Panc1 (cell line): ENCODE results near the gene SLC66A1. TPM values are rescaled to one million over a fixed set of nuclear protein-coding genes. Genes with fewer than 3 reads are reported as not detected.
A peak's percentile ranks its signal among the peaks of the same experiment; 100 is the strongest.

Experiments
- ATAC-seq: fragments of 200-7000 bp; cut with Tn5 transposase; 2 replicates; pipeline ENCODE4 v1.9.1; 2020; ENCODE audit warnings: mild to moderate bottlenecking, moderate library complexity
- BruUV-seq: library from RNA; stranded (reverse); fragments of 400-500 nt; replicated peaks from 2 replicates; lab custom pipeline; 2021; lab: Mats Ljungman, UMichigan
- CTCF ChIA-PET: fragments of 300-600 bp; sonication (Branson Sonifier 250); formaldehyde crosslinking; loops from one replicate; lab custom pipeline; 2022; ENCODE audit warnings: antibody characterized with exemption; lab: Charles Lee
- POLR2A ChIA-PET: fragments of 300-600 bp; sonication (Branson Sonifier 250); formaldehyde crosslinking; loops from one replicate; lab custom pipeline; 2022; ENCODE audit warnings: antibody characterized with exemption; lab: Charles Lee
- DNase-seq: peaks from one replicate; pipeline ENCODE4 v3.0.0-alpha.2; 2010; ENCODE audit warnings: low read depth, low spot score
- H3K27ac ChIP-seq: 2 replicates; pipeline ENCODE4 v1.5.1; 2011; ENCODE audit warnings: mild to moderate bottlenecking, low read length, inconsistent platforms
- H3K27me3 ChIP-seq: fragments of 200-500 bp; sonication (Bioruptor generic); 2 replicates; pipeline ENCODE4 v1.6.0; 2014; ENCODE audit warnings: low read length, inconsistent platforms; ENCODE audit not compliant: control insufficient read depth, insufficient read depth
- H3K36me3 ChIP-seq: fragments of 200-500 bp; sonication (Bioruptor generic); 2 replicates; pipeline ENCODE4 v1.5.1; 2014; ENCODE audit warnings: inconsistent platforms, mild to moderate bottlenecking, low read length, moderate library complexity; ENCODE audit not compliant: control insufficient read depth, insufficient read depth
- H3K4me1 ChIP-seq: 2 replicates; pipeline ENCODE4 v1.5.1; 2011; ENCODE audit warnings: inconsistent platforms, mild to moderate bottlenecking, low read length, moderate library complexity; ENCODE audit not compliant: control insufficient read depth, insufficient read depth
- H3K4me3 ChIP-seq, 2 experiments: 2 replicates each; pipeline ENCODE4 v1.5.1; 2011 to 2012; ENCODE audit warnings: low read depth in 2 of 2, low read length in 2 of 2, mild to moderate bottlenecking in 2 of 2, inconsistent platforms in 1 of 2, moderate library complexity in 1 of 2
- H3K9me3 ChIP-seq: fragments of 200-500 bp; sonication (Bioruptor generic); 2 replicates; pipeline ENCODE4 v1.5.1; 2014; ENCODE audit warnings: low read depth, mild to moderate bottlenecking, inconsistent platforms, low read length, moderate library complexity; ENCODE audit not compliant: control insufficient read depth, insufficient read depth
- CTCF ChIP-seq: fragments of 450-650 bp; IDR thresholded peaks from 2 replicates; pipeline ENCODE4 v1.5.1; 2017; ENCODE audit warnings: mild to moderate bottlenecking
- POLR2AphosphoS5 ChIP-seq: IDR thresholded peaks from 2 replicates; pipeline ENCODE4 v1.6.1; 2012; ENCODE audit warnings: mild to moderate bottlenecking, low read depth, low read length, moderate library complexity
- REST ChIP-seq, 2 experiments: IDR thresholded peaks; 2 replicates each; pipeline ENCODE4 v1.6.1; 2011 to 2012; ENCODE audit warnings: low read depth in 2 of 2, control low read depth in 1 of 2, low read length in 1 of 2, mild to moderate bottlenecking in 1 of 2, moderate library complexity in 1 of 2; ENCODE audit not compliant: insufficient read depth in 1 of 2
- SIN3A ChIP-seq: IDR thresholded peaks from 2 replicates; pipeline ENCODE4 v1.6.1; 2012; ENCODE audit warnings: low read depth, mild to moderate bottlenecking, low read length, moderate library complexity, borderline replicate concordance; ENCODE audit not compliant: insufficient read depth
- TCF7L2 ChIP-seq: IDR thresholded peaks from 2 replicates; pipeline ENCODE4 v1.6.1; 2011; ENCODE audit warnings: mild to moderate bottlenecking, low read depth, low read length, inconsistent platforms
- in situ Hi-C: cut with HindIII; loops from 2 replicates; pipeline ENCODE4 v1.10.0; 2016; ENCODE audit warnings: low sequenced_read_pairs, low pct_unique_long_range_greater_than_20kb
- intact Hi-C: fragments of 100-400 bp; cut with micrococcal nuclease; formaldehyde crosslinking; loops from one replicate; pipeline ENCODE4 v1.10.0; 2022; ENCODE audit not compliant: unreplicated experiment
- total RNA-seq: library from RNA; stranded (reverse); gene quantifications from one replicate; pipeline ENCODE4 v1.2.1, GENCODE V29; 2021; ENCODE audit not compliant: unreplicated experiment

The SLC66A1 gene
- total RNA-seq, 1 experiment from 2014 or later, result 42.0 TPM

GRCh38 chr1:19361611-19362147, 49.6 kb downstream of the SLC66A1 start:
- ChIA-PET CTCF (no interaction called here), POLR2A (no interaction called here)
- in situ Hi-C loops, result no loop called here
- Histone ChIP-seq H3K36me3 (no peaks in the 10 kb centered on the region), H3K27ac (peak overlapping the region; percentile 20; the same call in 1 of the 2 replicates), H3K9me3 (no peaks in the 10 kb centered on the region), H3K4me3 (no peak overlapping the region), H3K27me3 (no peaks in the 10 kb centered on the region), H3K4me1 (peaks cover 3% of the 10 kb centered on the region; the same call in 1 of the 2 replicates)
- ATAC-seq (no peak), DNase-seq (no peak)
- TSS peak; percentile 4 for BruUV-seq
- intact Hi-C loops, result no loop called here
- TF ChIP-seq SIN3A, result no peak
- TF ChIP-seq REST (IDR thresholded peaks at IDR 0.05; ENCODE audit: insufficient read depth in 1 of 2, low read depth in 2 of 2, low read length in 1 of 2), result no peak
- TF ChIP-seq POLR2AphosphoS5, result no peak
- no peak for TF ChIP-seq TCF7L2
- no peak for TF ChIP-seq CTCF

- in situ Hi-C loops, result no loop called here
- H3K9me3 ChIP-seq, result no peaks in the 10 kb centered on the region
- no peaks in the 10 kb centered on the region for H3K36me3 ChIP-seq
- CTCF ChIA-PET, result no interaction called here
- H3K4me1 ChIP-seq, result peaks cover 7% of the 10 kb centered on the region
- TF ChIP-seq CTCF (no peak), REST (IDR thresholded peaks at IDR 0.05; ENCODE audit: insufficient read depth in 1 of 2, low read depth in 2 of 2, low read length in 1 of 2) (no peak), SIN3A (no peak), TCF7L2 (no peak), POLR2AphosphoS5 (no peak)
- DNase-seq (no peak), ATAC-seq (no peak)
- no peaks in the 10 kb centered on the region for H3K27me3 ChIP-seq
- H3K4me3 ChIP-seq, result no peak overlapping the region
- POLR2A ChIA-PET, result no interaction called here
- H3K27ac ChIP-seq, result no peak overlapping the region
- no TSS peak for BruUV-seq
- intact Hi-C loops, result no loop called here
Observed at GRCh38 chr1:19363536-19364152, 51.5 kb downstream of the SLC66A1 start.
